H9 (cell line): ENCODE measurements around the gene TRAF3. TPM values are rescaled to one million over a fixed set of nuclear protein-coding genes. Genes with fewer than 3 reads are reported as not detected.

ENCODE experiments used
- DNase-seq: peaks from one replicate; pipeline ENCODE4 v3.0.0-alpha.2; 2017
- H2AFZ ChIP-seq: one replicate; pipeline ENCODE4 v1.6.1; 2013; ENCODE audit warnings: mild to moderate bottlenecking, low read length, control low read depth, moderate library complexity
- H2AK5ac ChIP-seq: 2 replicates; pipeline ENCODE4 v1.6.1; 2013; ENCODE audit warnings: low read length, control low read depth, mixed read lengths; ENCODE audit not compliant: insufficient read length
- H2BK120ac ChIP-seq: one replicate; pipeline ENCODE4 v1.6.1; 2013; ENCODE audit warnings: low read depth, mild to moderate bottlenecking, low read length, control low read depth, inconsistent platforms; ENCODE audit not compliant: poor library complexity, severe bottlenecking
- H2BK12ac ChIP-seq: 2 replicates; pipeline ENCODE4 v1.6.1; 2013; ENCODE audit warnings: low read length, control low read depth, mixed read lengths, low read depth; ENCODE audit not compliant: insufficient read length
- H2BK15ac ChIP-seq: 2 replicates; pipeline ENCODE4 v1.6.1; 2013; ENCODE audit warnings: low read depth, low read length, control low read depth
- H2BK20ac ChIP-seq: one replicate; pipeline ENCODE4 v1.6.1; 2013; ENCODE audit warnings: low read depth, mild to moderate bottlenecking, low read length, control low read depth, inconsistent platforms; ENCODE audit not compliant: poor library complexity, severe bottlenecking
- H2BK5ac ChIP-seq: 2 replicates; pipeline ENCODE4 v1.6.1; 2013; ENCODE audit warnings: low read length, control low read depth, mixed read lengths; ENCODE audit not compliant: insufficient read length
- H3K14ac ChIP-seq: 2 replicates; pipeline ENCODE4 v1.6.1; 2013; ENCODE audit warnings: low read length, control low read depth; ENCODE audit not compliant: insufficient read depth
- H3K18ac ChIP-seq: 2 replicates; pipeline ENCODE4 v1.6.1; 2013; ENCODE audit warnings: low read depth, mild to moderate bottlenecking, mixed read lengths, low read length, control low read depth; ENCODE audit not compliant: insufficient read length
- H3K23ac ChIP-seq: 2 replicates; pipeline ENCODE4 v1.6.1; 2013; ENCODE audit warnings: low read length, control low read depth, mixed read lengths, low read depth; ENCODE audit not compliant: insufficient read length
- H3K23me2 ChIP-seq: 2 replicates; pipeline ENCODE4 v1.6.1; 2013; ENCODE audit warnings: low read depth, mild to moderate bottlenecking, mixed read lengths, low read length, control low read depth; ENCODE audit not compliant: insufficient read length, poor library complexity, severe bottlenecking
- H3K27ac ChIP-seq: 2 replicates; pipeline ENCODE4 v1.5.1; 2013; ENCODE audit warnings: low read length, control low read depth, mixed read lengths, low read depth; ENCODE audit not compliant: insufficient read length
- H3K27me3 ChIP-seq: 2 replicates; pipeline ENCODE4 v1.6.1; 2013; ENCODE audit warnings: low read length, control low read depth, inconsistent platforms; ENCODE audit not compliant: insufficient read depth
- H3K4ac ChIP-seq: 2 replicates; pipeline ENCODE4 v1.6.1; 2013; ENCODE audit warnings: low read depth, mild to moderate bottlenecking, control low read depth, inconsistent platforms, low read length, moderate library complexity
- H3K4me1 ChIP-seq: 2 replicates; pipeline ENCODE4 v1.6.1; 2013; ENCODE audit warnings: low read length, control low read depth, inconsistent platforms; ENCODE audit not compliant: insufficient read depth
- H3K4me2 ChIP-seq: 2 replicates; pipeline ENCODE4 v1.6.1; 2013; ENCODE audit warnings: low read length, control low read depth, mixed read lengths; ENCODE audit not compliant: insufficient read length, insufficient read depth
- H3K56ac ChIP-seq: 2 replicates; pipeline ENCODE4 v1.6.1; 2013; ENCODE audit warnings: low read depth, mild to moderate bottlenecking, mixed read lengths, low read length, control low read depth; ENCODE audit not compliant: insufficient read length
- H3K79me1 ChIP-seq: 2 replicates; pipeline ENCODE4 v1.6.1; 2013; ENCODE audit warnings: low read depth, mild to moderate bottlenecking, moderate library complexity, low read length, control low read depth, inconsistent platforms; ENCODE audit not compliant: insufficient read depth, poor library complexity, severe bottlenecking
- H3K79me2 ChIP-seq: 2 replicates; pipeline ENCODE4 v1.6.1; 2013; ENCODE audit warnings: low read length, control low read depth, inconsistent platforms; ENCODE audit not compliant: insufficient read depth
- H3K9ac ChIP-seq: 2 replicates; pipeline ENCODE4 v1.6.1; 2013; ENCODE audit warnings: low read length, control low read depth, mixed read lengths; ENCODE audit not compliant: insufficient read length; ENCODE audit errors: extremely low read depth
- H3K9me3 ChIP-seq: one replicate; pipeline ENCODE4 v1.6.1; 2013; ENCODE audit warnings: low read depth, low read length, inconsistent platforms; ENCODE audit not compliant: control insufficient read depth
- H3T11ph ChIP-seq: one replicate; pipeline ENCODE4 v1.6.1; 2013; ENCODE audit warnings: mild to moderate bottlenecking, low read length, control low read depth, inconsistent platforms
- H4K20me1 ChIP-seq: one replicate; pipeline ENCODE4 v1.6.1; 2013; ENCODE audit not compliant: control insufficient read depth, insufficient read length, insufficient read depth
- H4K5ac ChIP-seq: 2 replicates; pipeline ENCODE4 v1.6.1; 2013; ENCODE audit warnings: low read depth, mild to moderate bottlenecking, mixed read lengths, low read length, control low read depth; ENCODE audit not compliant: insufficient read length
- H4K8ac ChIP-seq: replicated peaks from 2 replicates; pipeline ENCODE4 v1.6.1; 2013; ENCODE audit warnings: low read length, control low read depth, mixed read lengths, low read depth; ENCODE audit not compliant: insufficient read length
- H4K91ac ChIP-seq: 2 replicates; pipeline ENCODE4 v1.6.1; 2013; ENCODE audit warnings: low read depth, mild to moderate bottlenecking, moderate library complexity, mixed read lengths, low read length, control low read depth; ENCODE audit not compliant: insufficient read length
- H3K27ac Mint-ChIP-seq, 3 experiments: 2 replicates in 2 of 3; 3 replicates in 1 of 3; pipeline ENCODE4 v1.8.0; 2020 to 2021; ENCODE audit warnings: mixed read lengths in 3 of 3, mild to moderate bottlenecking in 1 of 3, moderate library complexity in 1 of 3
- H3K27me3 Mint-ChIP-seq: 2 replicates; pipeline ENCODE4 v1.8.0; 2021; ENCODE audit warnings: low read depth, mild to moderate bottlenecking, moderate library complexity, mixed read lengths
- H3K36me3 Mint-ChIP-seq, 3 experiments: 2 replicates in 2 of 3; 3 replicates in 1 of 3; pipeline ENCODE4 v1.8.0; 2020 to 2021; ENCODE audit warnings: low read depth in 3 of 3, mixed read lengths in 3 of 3; ENCODE audit not compliant: insufficient read depth in 1 of 3
- H3K4me1 Mint-ChIP-seq, 2 experiments: 2 replicates each; pipeline ENCODE4 v1.8.0; 2020; ENCODE audit warnings: mixed read lengths in 2 of 2
- H3K4me3 Mint-ChIP-seq, 2 experiments: 2 replicates in 1 of 2; 3 replicates in 1 of 2; pipeline ENCODE4 v1.8.0; 2020 to 2021; ENCODE audit warnings: mild to moderate bottlenecking in 2 of 2, mixed read lengths in 2 of 2, moderate library complexity in 1 of 2
- H3K9me3 Mint-ChIP-seq, 2 experiments: 2 replicates in 1 of 2; 3 replicates in 1 of 2; pipeline ENCODE4 v1.8.0; 2020; ENCODE audit warnings: mild to moderate bottlenecking in 2 of 2, mixed read lengths in 2 of 2, moderate library complexity in 1 of 2
- WGBS: extraction: QIAGEN DNeasy Blood & Tissue Kit; methylation state at CpG from one replicate; pipeline ENCODE4 v1.1.7; 2013; ENCODE audit warnings: missing lambda C conversion rate, low lambda C conversion rate, mixed read lengths; ENCODE audit not compliant: insufficient read length; ENCODE audit errors: extremely low coverage; 5-methylcytosine and 5-hydroxymethylcytosine counted together
- total RNA-seq: library from RNA; stranded (reverse); gene quantifications from 2 replicates; pipeline ENCODE4 v1.2.1, GENCODE V29; 2021
- TF ChIP-seq, protein P1 (sequence below): fragments of 200-600 bp; sonication (generic); conservative IDR thresholded peaks from 3 replicates; pipeline ENCODE4 v1.8.0; 2021; ENCODE audit warnings: antibody characterized with exemption, mild to moderate bottlenecking

Gene TRAF3
- total RNA-seq, 1 experiment from 2014 or later = 9.6 TPM

DNA sequence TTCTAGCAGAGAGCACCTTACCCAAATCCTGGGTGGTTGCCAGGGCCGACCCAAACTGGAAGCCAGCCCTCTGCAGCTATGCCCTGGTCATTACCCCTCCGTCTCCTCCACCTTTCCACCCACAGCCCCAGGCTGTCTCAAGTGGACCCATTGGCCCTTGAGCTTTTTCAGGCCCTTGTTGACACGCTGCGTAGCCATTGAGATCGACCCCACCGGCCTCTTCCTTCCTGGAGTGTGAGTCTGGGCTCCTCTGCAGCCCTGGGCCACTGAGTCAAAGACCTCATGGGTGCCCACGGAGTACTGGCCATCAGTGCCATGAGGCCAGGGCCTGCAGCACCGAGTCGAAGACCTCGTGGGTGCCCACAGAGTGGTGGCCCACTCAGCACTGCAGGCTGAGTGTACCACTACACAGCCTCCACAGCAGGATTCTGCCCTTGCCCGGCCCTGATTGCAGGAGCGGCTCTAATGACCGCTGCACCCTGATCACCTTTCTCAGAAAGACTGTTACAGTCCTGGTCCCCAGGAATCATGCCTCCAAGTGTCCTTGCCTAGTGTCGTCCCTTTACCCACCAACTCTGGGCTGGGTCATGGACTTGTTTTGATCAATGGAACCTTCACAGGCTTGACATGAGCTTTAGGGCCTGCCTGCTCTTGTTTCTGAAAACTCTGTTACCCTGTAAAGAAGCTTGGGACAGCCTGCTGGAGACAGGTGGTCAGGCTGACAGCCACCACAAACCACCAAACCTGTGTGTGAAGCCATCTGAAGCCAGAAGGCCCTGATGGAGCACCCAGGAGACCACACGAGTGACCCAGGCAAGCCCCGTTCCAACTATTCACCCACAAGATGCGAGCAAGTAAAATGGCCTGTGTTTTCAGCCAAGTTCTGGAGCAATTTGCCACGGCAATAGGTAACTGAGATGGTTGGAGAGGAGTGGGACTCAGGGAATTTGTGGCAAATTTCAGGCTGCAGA is 39.6 kb upstream of the TRAF3 start:
- H3K18ac ChIP-seq = no peak overlapping the region
- H4K91ac ChIP-seq = no peak overlapping the region
- no peak overlapping the region for H3K14ac ChIP-seq
- H4K5ac ChIP-seq = no peak overlapping the region
- no peaks in the 10 kb centered on the region for H3K27me3 ChIP-seq
- H2BK12ac ChIP-seq = no peak overlapping the region
- no peaks in the 10 kb centered on the region for H3K79me1 ChIP-seq
- no peak overlapping the region for H3K9ac ChIP-seq
- H2BK15ac ChIP-seq = no peak overlapping the region
- peaks cover 11 to 19% of the 10 kb centered on the region in 2 experiments for H3K9me3 Mint-ChIP-seq
- no peak overlapping the region for H2AFZ ChIP-seq
- H3K56ac ChIP-seq = no peak overlapping the region
- H2AK5ac ChIP-seq = no peak overlapping the region
- no peaks in the 10 kb centered on the region for H3K79me2 ChIP-seq
- no peak overlapping the region for H3K4me3 Mint-ChIP-seq
- WGBS = no CpG with 5 or more reads among the region's 18 CpGs
- no peaks in the 10 kb centered on the region for H3K4me1 ChIP-seq
- H4K8ac ChIP-seq = no peak overlapping the region
- no peak overlapping the region for H3K27ac ChIP-seq
- H3K27ac Mint-ChIP-seq = peak overlapping the region in 2 of 3 experiments; percentile 38 to 89; a peak in 3 of 7 replicates
- H3T11ph ChIP-seq = no peak overlapping the region
- no peak overlapping the region for H3K23ac ChIP-seq
- H3K27me3 Mint-ChIP-seq = no peaks in the 10 kb centered on the region; the same call in 1 of the 2 replicates
- TF ChIP-seq, protein P1, sequence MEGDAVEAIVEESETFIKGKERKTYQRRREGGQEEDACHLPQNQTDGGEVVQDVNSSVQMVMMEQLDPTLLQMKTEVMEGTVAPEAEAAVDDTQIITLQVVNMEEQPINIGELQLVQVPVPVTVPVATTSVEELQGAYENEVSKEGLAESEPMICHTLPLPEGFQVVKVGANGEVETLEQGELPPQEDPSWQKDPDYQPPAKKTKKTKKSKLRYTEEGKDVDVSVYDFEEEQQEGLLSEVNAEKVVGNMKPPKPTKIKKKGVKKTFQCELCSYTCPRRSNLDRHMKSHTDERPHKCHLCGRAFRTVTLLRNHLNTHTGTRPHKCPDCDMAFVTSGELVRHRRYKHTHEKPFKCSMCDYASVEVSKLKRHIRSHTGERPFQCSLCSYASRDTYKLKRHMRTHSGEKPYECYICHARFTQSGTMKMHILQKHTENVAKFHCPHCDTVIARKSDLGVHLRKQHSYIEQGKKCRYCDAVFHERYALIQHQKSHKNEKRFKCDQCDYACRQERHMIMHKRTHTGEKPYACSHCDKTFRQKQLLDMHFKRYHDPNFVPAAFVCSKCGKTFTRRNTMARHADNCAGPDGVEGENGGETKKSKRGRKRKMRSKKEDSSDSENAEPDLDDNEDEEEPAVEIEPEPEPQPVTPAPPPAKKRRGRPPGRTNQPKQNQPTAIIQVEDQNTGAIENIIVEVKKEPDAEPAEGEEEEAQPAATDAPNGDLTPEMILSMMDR = no peak
- no peaks in the 10 kb centered on the region for H3K23me2 ChIP-seq
- DNase-seq = no peak
- H2BK120ac ChIP-seq = no peak overlapping the region
- H3K36me3 Mint-ChIP-seq = peaks cover 10 to 28% (median 19%) of the 10 kb centered on the region in 3 experiments
- H2BK5ac ChIP-seq = no peak overlapping the region
- H4K20me1 ChIP-seq = no peaks in the 10 kb centered on the region
- H3K4me1 Mint-ChIP-seq = no peaks in the 10 kb centered on the region
- H3K9me3 ChIP-seq = no peaks in the 10 kb centered on the region
- no peak overlapping the region for H3K4me2 ChIP-seq
- H2BK20ac ChIP-seq = no peak overlapping the region
- H3K4ac ChIP-seq = no peak overlapping the region
